Measurements from ENCODE around the gene CTU1. TPM values are rescaled to one million over a fixed set of nuclear protein-coding genes. Genes with fewer than 3 reads are reported as not detected.

The CTU1 gene
- total and polyA plus RNA-seq, 10 of the 15 experiments (the other 5 are each of a cell fraction or from before 2014, with no cell fraction given), result 0.02 to 10.5 (median 3.0) TPM; not detected in 1

DNA sequence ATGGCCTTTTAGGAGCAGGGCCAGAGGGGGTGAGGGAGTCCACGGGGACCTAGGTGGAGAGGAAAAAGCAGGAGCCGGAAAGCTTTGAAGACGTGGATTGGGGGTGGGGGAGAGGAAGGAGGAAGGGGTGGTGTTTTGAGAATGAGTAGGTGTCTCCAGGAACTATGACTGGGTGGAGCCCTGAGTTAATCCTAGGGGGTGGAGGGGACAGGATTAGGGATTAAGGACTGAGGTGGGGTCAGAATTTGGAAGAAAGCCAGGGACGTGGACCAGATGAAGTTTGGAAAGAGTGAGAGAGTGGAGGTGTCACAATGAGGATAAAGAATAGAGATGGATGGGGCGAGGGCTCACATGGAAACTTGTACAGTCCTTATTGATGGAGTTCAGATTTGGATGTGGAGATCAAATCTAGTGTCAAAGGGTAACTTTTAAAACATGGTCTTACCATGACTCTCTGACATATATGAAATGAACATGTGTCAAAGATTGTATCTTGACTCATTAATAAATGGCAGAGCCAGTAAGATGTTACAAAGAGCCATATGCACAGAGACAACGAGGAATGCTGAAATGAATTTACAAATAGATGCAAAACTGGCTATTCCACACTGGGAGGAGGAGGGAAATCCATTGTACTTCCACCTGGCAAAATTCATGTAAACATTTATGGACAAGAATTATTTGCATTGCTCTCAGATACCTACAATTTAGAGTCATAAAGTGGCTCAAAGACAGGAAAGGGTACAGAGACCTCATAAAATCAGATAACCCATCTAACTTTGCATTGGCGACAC is 41.6 kb downstream of the CTU1 start:
- no peaks in the 10 kb centered on the region; a peak in 1 of 4 replicates for H3K27me3 ChIP-seq (replicated peaks in 1 of 2; ENCODE audit: control insufficient read depth in 2 of 2, insufficient read depth in 2 of 2, low read length in 1 of 2)
- no peak overlapping the region for H3K4me3 ChIP-seq
- no peaks in the 10 kb centered on the region for H4K20me1 ChIP-seq (ENCODE audit: control insufficient read depth, insufficient read depth)
- ChIA-PET POLR2A (no interaction called here), SMC1A (ENCODE audit: uncharacterized antibody, unreplicated experiment) (no interaction called here), RAD21 (ENCODE audit: unreplicated experiment) (no interaction called here), CTCF (no interaction called here)
- FAIRE-seq (no peak), DNase-seq (ENCODE audit: low read depth, low spot score) (no peak), ATAC-seq (no peak)
- H3K36me3 ChIP-seq (ENCODE audit: control insufficient read depth in 2 of 2, insufficient read depth in 2 of 2, low read length in 1 of 2), result no peaks in the 10 kb centered on the region
- BruUV-seq (replicated peaks), result no TSS peak
- no peaks in the 10 kb centered on the region for H3K4me1 ChIP-seq (ENCODE audit: control insufficient read depth, insufficient read depth, low read length)
- in situ Hi-C loops (cut with MboI), result no loop called here
- H2AFZ ChIP-seq (ENCODE audit: control insufficient read depth, low read depth, low read length), result no peak overlapping the region
- no peaks in the 10 kb centered on the region for H3K79me2 ChIP-seq (ENCODE audit: control insufficient read depth, insufficient read depth, low read length)
- 15% methylated on average over 7 of the region's 7 CpGs for WGBS (ENCODE audit: insufficient coverage, insufficient replicate concordance, low lambda C conversion rate, missing lambda C conversion rate)
- no peak overlapping the region for H3K27ac ChIP-seq (ENCODE audit: control insufficient read depth, insufficient read depth)
- intact Hi-C loops (cut with micrococcal nuclease; ENCODE audit: unreplicated experiment), result no loop called here
- no peaks in the 10 kb centered on the region for H3K9me3 ChIP-seq (replicated peaks; ENCODE audit: control insufficient read depth, insufficient read depth, low read length)
- H3K9ac ChIP-seq (ENCODE audit: control insufficient read depth, insufficient read depth, low read length), result no peak overlapping the region
- no peak overlapping the region for H3K4me2 ChIP-seq (ENCODE audit: control insufficient read depth, insufficient read depth)
- TF ChIP-seq SIN3A (IDR thresholded peaks at IDR 0.05; ENCODE audit: low read depth, low read length), result no peak
- TF ChIP-seq RAD51 (IDR thresholded peaks at IDR 0.05), result no peak
- no peak for TF ChIP-seq ZNF207 (IDR thresholded peaks at IDR 0.05; ENCODE audit: borderline replicate concordance)
- no peak for TF ChIP-seq TCF3 (IDR thresholded peaks at IDR 0.05; ENCODE audit: borderline replicate concordance, insufficient read depth, low read depth, low read length)
- no peak for TF ChIP-seq CBX5 (IDR thresholded peaks at IDR 0.05; ENCODE audit: low read depth)
- TF ChIP-seq CREB1 (IDR thresholded peaks at IDR 0.05; ENCODE audit: low read depth), result no peak
- TF ChIP-seq JUND (IDR thresholded peaks at IDR 0.05; ENCODE audit: low read depth, low read length), result no peak
- TF ChIP-seq, protein P1, sequence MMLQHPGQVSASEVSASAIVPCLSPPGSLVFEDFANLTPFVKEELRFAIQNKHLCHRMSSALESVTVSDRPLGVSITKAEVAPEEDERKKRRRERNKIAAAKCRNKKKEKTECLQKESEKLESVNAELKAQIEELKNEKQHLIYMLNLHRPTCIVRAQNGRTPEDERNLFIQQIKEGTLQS (IDR thresholded peaks at IDR 0.05; ENCODE audit: borderline replicate concordance, extremely low read depth, low read depth, low read length), result no peak
- no peak for TF ChIP-seq HDAC2 (IDR thresholded peaks at IDR 0.05)
- TF ChIP-seq, protein P2, sequence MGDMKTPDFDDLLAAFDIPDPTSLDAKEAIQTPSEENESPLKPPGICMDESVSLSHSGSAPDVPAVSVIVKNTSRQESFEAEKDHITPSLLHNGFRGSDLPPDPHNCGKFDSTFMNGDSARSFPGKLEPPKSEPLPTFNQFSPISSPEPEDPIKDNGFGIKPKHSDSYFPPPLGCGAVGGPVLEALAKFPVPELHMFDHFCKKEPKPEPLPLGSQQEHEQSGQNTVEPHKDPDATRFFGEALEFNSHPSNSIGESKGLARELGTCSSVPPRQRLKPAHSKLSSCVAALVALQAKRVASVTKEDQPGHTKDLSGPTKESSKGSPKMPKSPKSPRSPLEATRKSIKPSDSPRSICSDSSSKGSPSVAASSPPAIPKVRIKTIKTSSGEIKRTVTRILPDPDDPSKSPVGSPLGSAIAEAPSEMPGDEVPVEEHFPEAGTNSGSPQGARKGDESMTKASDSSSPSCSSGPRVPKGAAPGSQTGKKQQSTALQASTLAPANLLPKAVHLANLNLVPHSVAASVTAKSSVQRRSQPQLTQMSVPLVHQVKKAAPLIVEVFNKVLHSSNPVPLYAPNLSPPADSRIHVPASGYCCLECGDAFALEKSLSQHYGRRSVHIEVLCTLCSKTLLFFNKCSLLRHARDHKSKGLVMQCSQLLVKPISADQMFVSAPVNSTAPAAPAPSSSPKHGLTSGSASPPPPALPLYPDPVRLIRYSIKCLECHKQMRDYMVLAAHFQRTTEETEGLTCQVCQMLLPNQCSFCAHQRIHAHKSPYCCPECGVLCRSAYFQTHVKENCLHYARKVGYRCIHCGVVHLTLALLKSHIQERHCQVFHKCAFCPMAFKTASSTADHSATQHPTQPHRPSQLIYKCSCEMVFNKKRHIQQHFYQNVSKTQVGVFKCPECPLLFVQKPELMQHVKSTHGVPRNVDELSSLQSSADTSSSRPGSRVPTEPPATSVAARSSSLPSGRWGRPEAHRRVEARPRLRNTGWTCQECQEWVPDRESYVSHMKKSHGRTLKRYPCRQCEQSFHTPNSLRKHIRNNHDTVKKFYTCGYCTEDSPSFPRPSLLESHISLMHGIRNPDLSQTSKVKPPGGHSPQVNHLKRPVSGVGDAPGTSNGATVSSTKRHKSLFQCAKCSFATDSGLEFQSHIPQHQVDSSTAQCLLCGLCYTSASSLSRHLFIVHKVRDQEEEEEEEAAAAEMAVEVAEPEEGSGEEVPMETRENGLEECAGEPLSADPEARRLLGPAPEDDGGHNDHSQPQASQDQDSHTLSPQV (IDR thresholded peaks at IDR 0.05), result no peak
- TF ChIP-seq MLLT1 (IDR thresholded peaks at IDR 0.05), result no peak
- TF ChIP-seq CHD2 (IDR thresholded peaks at IDR 0.05; ENCODE audit: borderline replicate concordance, low read depth, low read length), result no peak
- TF ChIP-seq ZNF622 (IDR thresholded peaks at IDR 0.05), result no peak
- no peak for TF ChIP-seq SKIL (IDR thresholded peaks at IDR 0.05; ENCODE audit: low read depth, poor library complexity, severe bottlenecking)
- TF ChIP-seq RELA (IDR thresholded peaks at IDR 0.05; ENCODE audit: borderline replicate concordance, partially characterized antibody), result no peak
- no peak for TF ChIP-seq SREBF1 (IDR thresholded peaks at IDR 0.05; ENCODE audit: low read length)
- TF ChIP-seq RCOR1 (conservative IDR thresholded peaks at IDR 0.05; ENCODE audit: low read depth, low read length), result no peak

Data from GM12878 (cell line).